MM.1S (cell line): Measurements from ENCODE around the gene ANKRD10.

ENCODE experiments used
- DNase-seq: peaks from one replicate; pipeline ENCODE4 v3.0.0-alpha.2; 2015
- H2AFZ ChIP-seq: fragments of 300-600 bp; sonication (generic); 2 replicates; pipeline ENCODE4 v1.6.0; 2016; ENCODE audit warnings: antibody characterized with exemption, low read length
- H3F3A ChIP-seq: fragments of 300-600 bp; sonication (generic); 2 replicates; pipeline ENCODE4 v1.6.1; 2016; ENCODE audit warnings: mild to moderate bottlenecking, antibody characterized with exemption, low read length, moderate library complexity, mixed read lengths; ENCODE audit not compliant: insufficient read depth
- H3K27ac ChIP-seq: fragments of 300-600 bp; sonication (generic); 2 replicates; pipeline ENCODE4 v1.5.1; 2016; ENCODE audit warnings: mild to moderate bottlenecking, low read length
- H3K27me3 ChIP-seq: fragments of 300-600 bp; sonication (generic); replicated peaks from 2 replicates; pipeline ENCODE4 v1.6.0; 2016; ENCODE audit warnings: low read length; ENCODE audit not compliant: insufficient read depth
- H3K36me3 ChIP-seq: fragments of 300-600 bp; sonication (generic); replicated peaks from 2 replicates; pipeline ENCODE4 v1.6.1; 2016; ENCODE audit warnings: mild to moderate bottlenecking, low read length, mixed read lengths; ENCODE audit not compliant: insufficient read depth
- H3K4me1 ChIP-seq: fragments of 300-600 bp; sonication (generic); 2 replicates; pipeline ENCODE4 v1.6.1; 2016; ENCODE audit warnings: low read length, mixed read lengths
- H3K4me2 ChIP-seq: fragments of 300-600 bp; sonication (generic); 2 replicates; pipeline ENCODE4 v1.6.0; 2016; ENCODE audit warnings: low read depth, low read length
- H3K4me3 ChIP-seq: fragments of 300-600 bp; sonication (generic); 2 replicates; pipeline ENCODE4 v1.5.1; 2016; ENCODE audit warnings: low read length, mixed read lengths
- H3K79me2 ChIP-seq: fragments of 300-600 bp; sonication (generic); 2 replicates; pipeline ENCODE4 v1.6.1; 2016; ENCODE audit warnings: mixed run types, low read length, mixed read lengths
- H3K9ac ChIP-seq: fragments of 300-600 bp; sonication (generic); 2 replicates; pipeline ENCODE4 v1.6.1; 2016; ENCODE audit warnings: low read length, mixed read lengths
- H3K9me2 ChIP-seq: fragments of 300-600 bp; sonication (generic); replicated peaks from 2 replicates; pipeline ENCODE4 v1.6.1; 2016; ENCODE audit warnings: mild to moderate bottlenecking, low read length, mixed read lengths; ENCODE audit not compliant: insufficient read depth
- H3K9me3 ChIP-seq: fragments of 300-600 bp; sonication (generic); replicated peaks from 2 replicates; pipeline ENCODE4 v1.6.1; 2016; ENCODE audit warnings: mild to moderate bottlenecking, low read length, mixed read lengths; ENCODE audit not compliant: insufficient read depth
- H4K20me1 ChIP-seq: fragments of 300-600 bp; sonication (generic); 2 replicates; pipeline ENCODE4 v1.6.1; 2016; ENCODE audit warnings: mild to moderate bottlenecking, low read length, moderate library complexity, mixed read lengths; ENCODE audit not compliant: insufficient read depth
- CTCF ChIP-seq: fragments of 300-600 bp; sonication (generic); IDR thresholded peaks from 2 replicates; pipeline ENCODE4 v1.5.1; 2016; ENCODE audit warnings: antibody characterized with exemption, low read length, mixed read lengths
- EZH2 ChIP-seq: fragments of 300-600 bp; sonication (generic); optimal IDR thresholded peaks from 2 replicates; pipeline ENCODE3; 2017; ENCODE audit warnings: low read depth, mild to moderate bottlenecking, antibody characterized with exemption, low read length, mixed read lengths
- EZH2phosphoT487 ChIP-seq: fragments of 300-600 bp; sonication (generic); IDR thresholded peaks from 2 replicates; pipeline ENCODE4 v1.6.1; 2018; ENCODE audit warnings: antibody characterized with exemption, low read length

The ANKRD10 gene

GRCh38 chr13:110936519-110936918 is 21.6 kb upstream of the ANKRD10 start:
- no peak for DNase-seq
- no peaks in the 10 kb centered on the region for H3F3A ChIP-seq
- no peaks in the 10 kb centered on the region for H3K36me3 ChIP-seq
- H3K9ac ChIP-seq, result no peak overlapping the region
- no peak overlapping the region for H3K4me3 ChIP-seq
- no peak overlapping the region for H3K27ac ChIP-seq
- H3K4me1 ChIP-seq, result no peaks in the 10 kb centered on the region
- no peaks in the 10 kb centered on the region for H3K9me3 ChIP-seq
- H3K79me2 ChIP-seq, result no peaks in the 10 kb centered on the region
- H3K9me2 ChIP-seq, result no peaks in the 10 kb centered on the region
- no peak overlapping the region for H3K4me2 ChIP-seq
- no peak overlapping the region for H2AFZ ChIP-seq
- H3K27me3 ChIP-seq, result no peaks in the 10 kb centered on the region
- H4K20me1 ChIP-seq, result no peaks in the 10 kb centered on the region
- no peak for TF ChIP-seq CTCF
- TF ChIP-seq EZH2phosphoT487, result no peak
- no peak for TF ChIP-seq EZH2

GRCh38 chr13:110932588-110932987 is 17.7 kb upstream of the ANKRD10 start:
- TF ChIP-seq EZH2 (no peak), CTCF (no peak), EZH2phosphoT487 (no peak)
- Histone ChIP-seq H3K79me2 (no peaks in the 10 kb centered on the region), H2AFZ (no peak overlapping the region)

GRCh38 chr13:110929104-110929777 is 14.4 kb upstream of the ANKRD10 start:
- Histone ChIP-seq H3K9me3 (no peaks in the 10 kb centered on the region), H2AFZ (no peak overlapping the region), H3K36me3 (no peaks in the 10 kb centered on the region), H3K79me2 (no peaks in the 10 kb centered on the region), H3K9ac (no peak overlapping the region), H3K4me2 (no peak overlapping the region), H3F3A (no peaks in the 10 kb centered on the region), H3K27ac (no peak overlapping the region), H3K9me2 (no peaks in the 10 kb centered on the region), H4K20me1 (no peaks in the 10 kb centered on the region), H3K27me3 (no peaks in the 10 kb centered on the region), H3K4me1 (no peaks in the 10 kb centered on the region), H3K4me3 (no peak overlapping the region)
- DNase-seq, result no peak
- TF ChIP-seq CTCF (no peak), EZH2 (no peak), EZH2phosphoT487 (no peak)

More at GRCh38 chr13:110932588-110932987, 17.7 kb upstream of the ANKRD10 start:
- no peak overlapping the region for H3K9ac ChIP-seq
- no peaks in the 10 kb centered on the region for H3K36me3 ChIP-seq
- no peaks in the 10 kb centered on the region for H3K27me3 ChIP-seq
- no peaks in the 10 kb centered on the region for H3K9me2 ChIP-seq
- no peak overlapping the region for H3K27ac ChIP-seq
- no peak for DNase-seq
- H3K4me1 ChIP-seq, result no peaks in the 10 kb centered on the region
- no peaks in the 10 kb centered on the region for H3F3A ChIP-seq
- H3K4me3 ChIP-seq, result no peak overlapping the region
- no peak overlapping the region for H3K4me2 ChIP-seq
- H3K9me3 ChIP-seq, result no peaks in the 10 kb centered on the region
- no peaks in the 10 kb centered on the region for H4K20me1 ChIP-seq
